Measurements from ENCODE around the gene RBM33. TPM values are rescaled to one million over a fixed set of nuclear protein-coding genes. Genes with fewer than 3 reads are reported as not detected.

The RBM33 gene
- total RNA-seq, 2 donors from 2014 or later: 56.9 to 60.2 TPM

GRCh38 chr7:155652156-155653114 is 8.0 kb downstream of the RBM33 start:
- intact Hi-C loops (cut with DNase I): no loop called here
- Histone ChIP-seq H3K4me1 (no peaks in the 10 kb centered on the region), H3K36me3 (no peaks in the 10 kb centered on the region), H3K4me3 (no peak overlapping the region), H3K27me3 (no peaks in the 10 kb centered on the region), H3K9me3 (no peaks in the 10 kb centered on the region), H3K27ac (no peak overlapping the region), H3K9ac (ENCODE audit: low read depth in 2 of 2, low read length in 2 of 2) (no peak overlapping the region)
- TF ChIP-seq, protein P1, sequence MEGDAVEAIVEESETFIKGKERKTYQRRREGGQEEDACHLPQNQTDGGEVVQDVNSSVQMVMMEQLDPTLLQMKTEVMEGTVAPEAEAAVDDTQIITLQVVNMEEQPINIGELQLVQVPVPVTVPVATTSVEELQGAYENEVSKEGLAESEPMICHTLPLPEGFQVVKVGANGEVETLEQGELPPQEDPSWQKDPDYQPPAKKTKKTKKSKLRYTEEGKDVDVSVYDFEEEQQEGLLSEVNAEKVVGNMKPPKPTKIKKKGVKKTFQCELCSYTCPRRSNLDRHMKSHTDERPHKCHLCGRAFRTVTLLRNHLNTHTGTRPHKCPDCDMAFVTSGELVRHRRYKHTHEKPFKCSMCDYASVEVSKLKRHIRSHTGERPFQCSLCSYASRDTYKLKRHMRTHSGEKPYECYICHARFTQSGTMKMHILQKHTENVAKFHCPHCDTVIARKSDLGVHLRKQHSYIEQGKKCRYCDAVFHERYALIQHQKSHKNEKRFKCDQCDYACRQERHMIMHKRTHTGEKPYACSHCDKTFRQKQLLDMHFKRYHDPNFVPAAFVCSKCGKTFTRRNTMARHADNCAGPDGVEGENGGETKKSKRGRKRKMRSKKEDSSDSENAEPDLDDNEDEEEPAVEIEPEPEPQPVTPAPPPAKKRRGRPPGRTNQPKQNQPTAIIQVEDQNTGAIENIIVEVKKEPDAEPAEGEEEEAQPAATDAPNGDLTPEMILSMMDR (IDR thresholded peaks at IDR 0.05): no peak
- no peak for DNase-seq

GRCh38 chr7:155653803-155654202 is 9.3 kb downstream of the RBM33 start:
- Histone ChIP-seq H3K27me3 (no peaks in the 10 kb centered on the region), H3K27ac (no peak overlapping the region), H3K9me3 (no peaks in the 10 kb centered on the region), H3K4me1 (no peaks in the 10 kb centered on the region), H3K36me3 (no peaks in the 10 kb centered on the region), H3K9ac (ENCODE audit: low read depth in 2 of 2, low read length in 2 of 2) (no peak overlapping the region), H3K4me3 (no peak overlapping the region)
- intact Hi-C loops (cut with DNase I): no loop called here
- DNase-seq: no peak
- TF ChIP-seq, protein P1 (IDR thresholded peaks at IDR 0.05): no peak

DNA sequence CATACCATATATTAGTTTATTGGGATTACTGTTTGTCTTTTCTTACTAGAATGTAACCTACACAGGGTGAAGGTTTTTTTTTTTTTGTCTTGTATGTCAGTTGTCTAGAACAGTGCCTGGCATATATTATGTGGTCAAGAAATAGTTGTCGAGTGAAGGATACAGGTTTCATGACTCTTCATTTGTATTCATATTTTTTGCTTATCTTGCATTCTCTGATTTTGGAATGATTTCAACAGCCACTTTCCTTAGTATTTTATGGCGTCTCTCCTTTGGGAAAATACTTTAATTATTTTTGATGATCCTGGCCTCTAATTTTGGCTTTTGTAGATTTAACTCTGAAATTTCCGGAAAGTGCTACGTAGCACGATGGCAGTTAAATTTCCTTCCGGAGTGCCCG is 12.4 kb downstream of the RBM33 start:
- Histone ChIP-seq H3K4me3 (no peak overlapping the region), H3K27me3 (no peaks in the 10 kb centered on the region), H3K36me3 (no peaks in the 10 kb centered on the region), H3K9ac (ENCODE audit: low read depth in 2 of 2, low read length in 2 of 2) (no peak overlapping the region), H3K4me1 (no peaks in the 10 kb centered on the region), H3K9me3 (no peaks in the 10 kb centered on the region), H3K27ac (no peak overlapping the region)
- DNase-seq: no peak
- intact Hi-C loops (cut with DNase I): no loop called here
- TF ChIP-seq, protein P1 (IDR thresholded peaks at IDR 0.05): no peak

DNA sequence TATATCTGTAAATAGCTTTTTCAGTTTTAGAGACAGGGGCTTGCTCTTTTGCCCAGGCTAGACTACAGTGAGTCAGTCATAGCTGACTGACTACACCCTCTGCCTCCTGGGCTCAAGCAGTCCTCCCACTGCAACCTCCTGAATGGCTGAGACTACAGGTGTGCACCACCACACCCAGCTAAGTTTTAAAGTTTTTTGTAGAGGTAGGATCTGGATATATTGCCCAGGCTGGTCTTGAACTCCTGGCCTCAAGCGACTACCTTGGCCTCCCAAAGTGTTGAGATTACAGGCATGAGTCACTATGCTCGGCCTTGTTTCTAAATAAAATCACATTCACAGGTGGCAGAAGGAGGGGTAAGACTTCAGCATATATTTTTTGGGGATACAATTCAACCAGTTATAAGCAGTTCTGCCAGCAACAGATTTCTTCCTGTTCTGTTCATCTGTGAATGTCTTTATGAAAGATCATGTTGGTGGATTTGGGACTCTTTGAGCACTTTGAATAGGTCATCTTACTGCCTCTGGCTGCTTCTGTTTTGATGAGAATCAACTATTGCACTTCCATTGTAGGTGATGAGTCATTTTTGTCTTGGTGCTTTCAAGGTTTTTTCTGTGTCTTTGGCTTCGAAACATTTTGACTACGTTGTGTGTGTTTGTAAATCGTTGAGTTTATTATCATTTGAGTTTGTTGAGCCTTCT is 15.7 kb downstream of the RBM33 start:
- H3K36me3 ChIP-seq: no peaks in the 10 kb centered on the region
- no peaks in the 10 kb centered on the region for H3K9me3 ChIP-seq
- intact Hi-C loops (cut with DNase I): no loop called here
- no peaks in the 10 kb centered on the region for H3K4me1 ChIP-seq
- no peak overlapping the region for H3K4me3 ChIP-seq
- H3K27me3 ChIP-seq: no peaks in the 10 kb centered on the region
- no peak overlapping the region for H3K9ac ChIP-seq (ENCODE audit: low read depth in 2 of 2, low read length in 2 of 2)
- TF ChIP-seq, protein P1 (IDR thresholded peaks at IDR 0.05): no peak
- no peak overlapping the region for H3K27ac ChIP-seq
- no peak for DNase-seq

- no peak overlapping the region for H3K27ac ChIP-seq
- DNase-seq: no peak
- intact Hi-C loops (cut with DNase I): no loop called here
- no peaks in the 10 kb centered on the region for H3K4me1 ChIP-seq
- H3K9me3 ChIP-seq: no peaks in the 10 kb centered on the region
- H3K4me3 ChIP-seq: no peak overlapping the region
- no peak overlapping the region for H3K9ac ChIP-seq (ENCODE audit: low read depth in 2 of 2, low read length in 2 of 2)
- H3K27me3 ChIP-seq: no peaks in the 10 kb centered on the region
- TF ChIP-seq, protein P1 (IDR thresholded peaks at IDR 0.05): no peak
- H3K36me3 ChIP-seq: no peaks in the 10 kb centered on the region
Measured at GRCh38 chr7:155660758-155661093, 16.3 kb downstream of the RBM33 start.
